Tibial nerve (tissue), 3 donors: ENCODE data around the gene RNASE8.

Experiments used
- POLR2A ChIP-seq, 2 donors: fragments of 450-650 bp; IDR thresholded peaks; one replicate each; pipeline ENCODE4 v1.6.1; 2017; ENCODE audit warnings: antibody characterized with exemption in 2 of 2, mild to moderate bottlenecking in 2 of 2, moderate library complexity in 2 of 2
- TF ChIP-seq, protein P1 (sequence below), 5 experiments: fragments of 200-600 bp in 3 of 5; fragments of 450-650 bp in 2 of 5; sonication (generic) in 3 of 5; IDR thresholded peaks; one replicate each; pipeline ENCODE4 v1.5.1; 2016 to 2019; ENCODE audit warnings: antibody characterized with exemption in 5 of 5, mild to moderate bottlenecking in 3 of 5, moderate library complexity in 2 of 5

- TF ChIP-seq, protein P1, sequence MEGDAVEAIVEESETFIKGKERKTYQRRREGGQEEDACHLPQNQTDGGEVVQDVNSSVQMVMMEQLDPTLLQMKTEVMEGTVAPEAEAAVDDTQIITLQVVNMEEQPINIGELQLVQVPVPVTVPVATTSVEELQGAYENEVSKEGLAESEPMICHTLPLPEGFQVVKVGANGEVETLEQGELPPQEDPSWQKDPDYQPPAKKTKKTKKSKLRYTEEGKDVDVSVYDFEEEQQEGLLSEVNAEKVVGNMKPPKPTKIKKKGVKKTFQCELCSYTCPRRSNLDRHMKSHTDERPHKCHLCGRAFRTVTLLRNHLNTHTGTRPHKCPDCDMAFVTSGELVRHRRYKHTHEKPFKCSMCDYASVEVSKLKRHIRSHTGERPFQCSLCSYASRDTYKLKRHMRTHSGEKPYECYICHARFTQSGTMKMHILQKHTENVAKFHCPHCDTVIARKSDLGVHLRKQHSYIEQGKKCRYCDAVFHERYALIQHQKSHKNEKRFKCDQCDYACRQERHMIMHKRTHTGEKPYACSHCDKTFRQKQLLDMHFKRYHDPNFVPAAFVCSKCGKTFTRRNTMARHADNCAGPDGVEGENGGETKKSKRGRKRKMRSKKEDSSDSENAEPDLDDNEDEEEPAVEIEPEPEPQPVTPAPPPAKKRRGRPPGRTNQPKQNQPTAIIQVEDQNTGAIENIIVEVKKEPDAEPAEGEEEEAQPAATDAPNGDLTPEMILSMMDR (IDR thresholded peaks at IDR 0.05) = no peak
- no peak for TF ChIP-seq POLR2A (IDR thresholded peaks at IDR 0.05)
Measured at GRCh38 chr14:21097636-21098075, 40.0 kb downstream of the RNASE8 start.
